ENCODE results near the gene AVEN.

Gene AVEN

DNA sequence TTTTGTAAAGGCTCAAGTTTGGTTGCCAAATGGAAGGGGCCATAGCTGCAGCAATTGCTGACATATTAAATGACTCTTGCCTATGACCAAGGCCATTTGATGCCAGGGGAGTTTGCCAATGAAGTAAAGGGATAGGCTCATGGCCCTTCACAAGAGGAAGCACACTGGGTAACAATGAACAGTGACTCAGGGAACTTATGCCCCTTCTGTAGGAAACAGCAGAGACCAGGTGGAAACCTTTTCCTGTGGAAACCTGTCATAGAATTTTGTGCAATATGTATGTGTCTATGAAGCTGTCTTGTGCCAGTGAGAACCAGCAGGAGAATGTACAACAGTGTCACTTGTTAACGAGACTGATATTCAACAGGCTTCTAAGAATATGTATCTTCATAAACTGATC lies 25.4 kb upstream of the AVEN start:
- H3K9ac ChIP-seq (ENCODE audit: low read length), result no peak overlapping the region
- no peaks in the 10 kb centered on the region for H3K9me2 ChIP-seq (ENCODE audit: low read depth, low read length)
- H3K27me3 ChIP-seq (ENCODE audit: insufficient read depth, low read length), result no peaks in the 10 kb centered on the region
- no peak overlapping the region for H3K27ac ChIP-seq (ENCODE audit: low read depth, low read length, poor library complexity, severe bottlenecking)
- no peaks in the 10 kb centered on the region for H3K79me2 ChIP-seq (ENCODE audit: insufficient read depth, low read length)
- no peak overlapping the region for H3K4me2 ChIP-seq (ENCODE audit: low read length)
- no peaks in the 10 kb centered on the region for H3K4me1 ChIP-seq (ENCODE audit: insufficient read depth, low read length, severe bottlenecking)
- no peaks in the 10 kb centered on the region for H3K9me3 ChIP-seq (ENCODE audit: low read length)
- H3F3A ChIP-seq (ENCODE audit: insufficient read depth, low read length), result no peaks in the 10 kb centered on the region
- TF ChIP-seq, protein P1, sequence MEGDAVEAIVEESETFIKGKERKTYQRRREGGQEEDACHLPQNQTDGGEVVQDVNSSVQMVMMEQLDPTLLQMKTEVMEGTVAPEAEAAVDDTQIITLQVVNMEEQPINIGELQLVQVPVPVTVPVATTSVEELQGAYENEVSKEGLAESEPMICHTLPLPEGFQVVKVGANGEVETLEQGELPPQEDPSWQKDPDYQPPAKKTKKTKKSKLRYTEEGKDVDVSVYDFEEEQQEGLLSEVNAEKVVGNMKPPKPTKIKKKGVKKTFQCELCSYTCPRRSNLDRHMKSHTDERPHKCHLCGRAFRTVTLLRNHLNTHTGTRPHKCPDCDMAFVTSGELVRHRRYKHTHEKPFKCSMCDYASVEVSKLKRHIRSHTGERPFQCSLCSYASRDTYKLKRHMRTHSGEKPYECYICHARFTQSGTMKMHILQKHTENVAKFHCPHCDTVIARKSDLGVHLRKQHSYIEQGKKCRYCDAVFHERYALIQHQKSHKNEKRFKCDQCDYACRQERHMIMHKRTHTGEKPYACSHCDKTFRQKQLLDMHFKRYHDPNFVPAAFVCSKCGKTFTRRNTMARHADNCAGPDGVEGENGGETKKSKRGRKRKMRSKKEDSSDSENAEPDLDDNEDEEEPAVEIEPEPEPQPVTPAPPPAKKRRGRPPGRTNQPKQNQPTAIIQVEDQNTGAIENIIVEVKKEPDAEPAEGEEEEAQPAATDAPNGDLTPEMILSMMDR (IDR thresholded peaks at IDR 0.05; ENCODE audit: low read length), result no peak
- no peak for TF ChIP-seq EZH2 (IDR thresholded peaks at IDR 0.05; ENCODE audit: borderline replicate concordance, low read length)
- H4K20me1 ChIP-seq (ENCODE audit: insufficient read depth, low read length), result no peaks in the 10 kb centered on the region
- no peak overlapping the region for H2AFZ ChIP-seq (ENCODE audit: low read length)
- H3K4me3 ChIP-seq (ENCODE audit: low read depth, low read length, poor library complexity, severe bottlenecking), result no peak overlapping the region
- H3K36me3 ChIP-seq (ENCODE audit: insufficient read depth, low read length), result no peaks in the 10 kb centered on the region

DNA sequence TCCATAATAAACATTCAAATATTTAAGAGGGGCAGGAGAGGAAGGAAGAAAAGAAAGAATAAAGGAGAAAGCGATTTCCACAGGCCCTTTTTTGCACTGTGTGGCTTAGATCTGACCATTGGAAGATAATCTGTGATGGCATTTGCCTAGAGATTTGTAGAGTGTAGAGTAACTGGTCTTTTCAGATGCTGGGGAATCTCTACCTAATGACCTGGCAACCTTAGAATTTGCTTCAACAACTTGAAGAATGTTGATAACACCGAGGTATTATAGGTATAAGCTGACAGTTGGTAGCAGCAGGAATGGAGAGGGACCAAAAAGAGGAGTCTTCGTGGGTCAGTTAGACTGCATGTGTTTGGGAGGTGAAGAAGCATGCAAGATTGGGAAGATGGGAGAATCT lies 20.9 kb upstream of the AVEN start:
- no peak overlapping the region for H3K27ac ChIP-seq (ENCODE audit: low read depth, low read length, poor library complexity, severe bottlenecking)
- no peaks in the 10 kb centered on the region for H3K4me1 ChIP-seq (ENCODE audit: insufficient read depth, low read length, severe bottlenecking)
- H4K20me1 ChIP-seq (ENCODE audit: insufficient read depth, low read length), result no peaks in the 10 kb centered on the region
- no peaks in the 10 kb centered on the region for H3K9me3 ChIP-seq (ENCODE audit: low read length)
- no peak overlapping the region for H2AFZ ChIP-seq (ENCODE audit: low read length)
- H3K9ac ChIP-seq (ENCODE audit: low read length), result no peak overlapping the region
- no peaks in the 10 kb centered on the region for H3K36me3 ChIP-seq (ENCODE audit: insufficient read depth, low read length)
- TF ChIP-seq EZH2 (IDR thresholded peaks at IDR 0.05; ENCODE audit: borderline replicate concordance, low read length), result no peak
- TF ChIP-seq, protein P1 (IDR thresholded peaks at IDR 0.05; ENCODE audit: low read length), result no peak
- no peaks in the 10 kb centered on the region for H3K9me2 ChIP-seq (ENCODE audit: low read depth, low read length)
- H3K79me2 ChIP-seq (ENCODE audit: insufficient read depth, low read length), result no peaks in the 10 kb centered on the region
- no peaks in the 10 kb centered on the region for H3K27me3 ChIP-seq (ENCODE audit: insufficient read depth, low read length)
- no peak overlapping the region for H3K4me3 ChIP-seq (ENCODE audit: low read depth, low read length, poor library complexity, severe bottlenecking)
- no peak overlapping the region for H3K4me2 ChIP-seq (ENCODE audit: low read length)
- H3F3A ChIP-seq (ENCODE audit: insufficient read depth, low read length), result no peaks in the 10 kb centered on the region

DNA sequence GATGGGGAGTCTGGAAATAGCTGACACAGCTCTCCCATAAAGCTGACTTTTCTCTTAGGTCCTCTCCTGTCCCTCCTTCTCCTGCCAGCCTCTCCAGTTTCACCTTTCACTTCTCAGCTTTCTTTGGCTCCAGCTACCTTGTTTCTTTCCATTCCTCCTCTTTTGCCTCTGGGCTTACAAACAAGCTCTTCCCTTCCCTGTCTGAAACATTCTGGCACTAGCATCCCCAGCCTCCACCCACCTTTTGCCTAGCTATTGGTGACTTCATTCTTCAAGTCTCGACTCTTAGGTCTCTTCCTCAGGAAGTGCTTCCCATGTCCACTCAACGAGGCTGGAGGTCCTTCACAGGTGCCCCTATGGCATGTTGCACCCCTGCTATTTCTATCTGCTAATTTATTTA lies 20.5 kb upstream of the AVEN start:
- Histone ChIP-seq H3K9me3 (ENCODE audit: low read length) (no peaks in the 10 kb centered on the region), H3K27ac (ENCODE audit: low read depth, low read length, poor library complexity, severe bottlenecking) (no peak overlapping the region), H3K9ac (ENCODE audit: low read length) (no peak overlapping the region), H3K36me3 (ENCODE audit: insufficient read depth, low read length) (no peaks in the 10 kb centered on the region), H4K20me1 (ENCODE audit: insufficient read depth, low read length) (no peaks in the 10 kb centered on the region), H3K27me3 (ENCODE audit: insufficient read depth, low read length) (no peaks in the 10 kb centered on the region), H3F3A (ENCODE audit: insufficient read depth, low read length) (no peaks in the 10 kb centered on the region), H3K79me2 (ENCODE audit: insufficient read depth, low read length) (no peaks in the 10 kb centered on the region), H3K9me2 (ENCODE audit: low read depth, low read length) (no peaks in the 10 kb centered on the region), H3K4me2 (ENCODE audit: low read length) (no peak overlapping the region), H2AFZ (ENCODE audit: low read length) (no peak overlapping the region), H3K4me1 (ENCODE audit: insufficient read depth, low read length, severe bottlenecking) (no peaks in the 10 kb centered on the region), H3K4me3 (ENCODE audit: low read depth, low read length, poor library complexity, severe bottlenecking) (no peak overlapping the region)
- TF ChIP-seq EZH2 (IDR thresholded peaks at IDR 0.05; ENCODE audit: borderline replicate concordance, low read length), result no peak
- TF ChIP-seq, protein P1 (IDR thresholded peaks at IDR 0.05; ENCODE audit: low read length), result no peak

Measured in OCI-LY1 (cell line).